ENCODE results near the gene RETN. TPM values are rescaled to one million over a fixed set of nuclear protein-coding genes. Genes with fewer than 3 reads are reported as not detected.

The RETN gene
- total RNA-seq, 3 donors from 2014 or later (not counting 1 experiment from before 2014, with no cell fraction given), result 3.8 TPM; not detected in 2

DNA sequence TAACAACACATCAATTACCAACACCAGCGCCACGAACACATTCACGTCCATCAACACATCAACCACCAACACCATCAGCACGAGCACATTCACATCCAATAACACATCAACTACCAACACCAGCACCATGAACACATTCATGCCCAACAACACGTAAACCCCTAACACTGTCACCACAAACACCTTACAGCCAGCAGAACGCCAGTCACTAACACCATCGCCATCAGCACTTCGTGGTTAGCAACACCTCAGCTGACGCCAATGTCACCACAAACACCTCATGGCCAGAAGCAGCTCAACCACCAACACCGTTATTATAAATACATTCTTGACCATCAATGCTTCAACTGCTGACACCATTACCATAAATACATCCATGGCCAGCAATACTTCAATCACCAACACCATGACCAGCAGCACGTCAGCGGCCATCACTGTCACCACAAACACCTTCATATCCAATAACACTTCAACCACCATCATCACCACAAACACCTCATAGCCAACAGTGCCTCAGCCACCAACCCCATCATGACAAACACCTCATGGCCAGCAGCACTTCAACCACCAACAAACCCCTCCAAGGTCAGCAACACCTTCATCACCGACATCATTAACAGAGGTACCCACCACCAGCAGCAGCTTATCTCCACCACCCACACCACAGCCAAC lies 23.7 kb downstream of the RETN start:
- intact Hi-C loops (cut with micrococcal nuclease), result loop anchor here (5.0 kb wide), 1 partner anchor 500 kb away; no protein-coding TSS in a partner anchor
- no peaks in the 10 kb centered on the region for H3K36me3 ChIP-seq (ENCODE audit: control insufficient read depth, insufficient read depth, low read length)
- H3K27me3 Mint-ChIP-seq (ENCODE audit: low read depth in 2 of 2), result peaks cover 0 to 2% of the 10 kb centered on the region in 2 donors
- no peaks in the 10 kb centered on the region for H3K27me3 ChIP-seq (ENCODE audit: control insufficient read depth, insufficient read depth, low read length)
- no peaks in the 10 kb centered on the region for H3K9me3 Mint-ChIP-seq
- H3K9me3 ChIP-seq (ENCODE audit: control insufficient read depth, insufficient read depth, low read length), result peaks cover 40% of the 10 kb centered on the region
- TF ChIP-seq CTCF (IDR thresholded peaks at IDR 0.05), result no peak
- no peak overlapping the region for H3K4me3 Mint-ChIP-seq
- H3K4me1 ChIP-seq (ENCODE audit: control insufficient read depth, insufficient read depth, low read length), result peaks cover 49% of the 10 kb centered on the region
- DNase-seq (peak; percentile 46 to 79), ATAC-seq (peak; percentile 24 to 71 (median 67))
- no peaks in the 10 kb centered on the region for H3K4me1 Mint-ChIP-seq
- WGBS (ENCODE audit: insufficient coverage), result 23% methylated on average over 13 of the region's 13 CpGs
- H3K36me3 Mint-ChIP-seq, result no peaks in the 10 kb centered on the region
- no peak overlapping the region for H3K4me3 ChIP-seq (ENCODE audit: low read length)
- H3K27ac ChIP-seq (ENCODE audit: low read length), result peak overlapping the region; percentile 81
- no peak overlapping the region for H3K27ac Mint-ChIP-seq

GRCh38 chr19:7694499-7694898 lies 25.6 kb downstream of the RETN start:
- no peak overlapping the region for H3K27ac ChIP-seq (ENCODE audit: low read length)
- Mint-ChIP-seq H3K4me1 (no peaks in the 10 kb centered on the region), H3K36me3 (no peaks in the 10 kb centered on the region), H3K9me3 (no peaks in the 10 kb centered on the region), H3K4me3 (no peak overlapping the region), H3K27ac (no peak overlapping the region), H3K27me3 (ENCODE audit: low read depth in 2 of 2) (peaks cover 6 to 12% of the 10 kb centered on the region in 2 donors)
- ATAC-seq, result no peak
- H3K27me3 ChIP-seq (ENCODE audit: control insufficient read depth, insufficient read depth, low read length), result no peaks in the 10 kb centered on the region
- peaks cover 47% of the 10 kb centered on the region for H3K4me1 ChIP-seq (ENCODE audit: control insufficient read depth, insufficient read depth, low read length)
- 64% methylated on average over 4 of the region's 4 CpGs for WGBS (ENCODE audit: insufficient coverage)
- DNase-seq, result no peak
- intact Hi-C loops (cut with micrococcal nuclease), result loop anchor here (5.0 kb wide), 1 partner anchor 502 kb away; no protein-coding TSS in a partner anchor
- no peak for TF ChIP-seq CTCF (IDR thresholded peaks at IDR 0.05)
- H3K9me3 ChIP-seq (ENCODE audit: control insufficient read depth, insufficient read depth, low read length), result peaks cover 40% of the 10 kb centered on the region
- H3K36me3 ChIP-seq (ENCODE audit: control insufficient read depth, insufficient read depth, low read length), result no peaks in the 10 kb centered on the region
- no peak overlapping the region for H3K4me3 ChIP-seq (ENCODE audit: low read length)

DNA sequence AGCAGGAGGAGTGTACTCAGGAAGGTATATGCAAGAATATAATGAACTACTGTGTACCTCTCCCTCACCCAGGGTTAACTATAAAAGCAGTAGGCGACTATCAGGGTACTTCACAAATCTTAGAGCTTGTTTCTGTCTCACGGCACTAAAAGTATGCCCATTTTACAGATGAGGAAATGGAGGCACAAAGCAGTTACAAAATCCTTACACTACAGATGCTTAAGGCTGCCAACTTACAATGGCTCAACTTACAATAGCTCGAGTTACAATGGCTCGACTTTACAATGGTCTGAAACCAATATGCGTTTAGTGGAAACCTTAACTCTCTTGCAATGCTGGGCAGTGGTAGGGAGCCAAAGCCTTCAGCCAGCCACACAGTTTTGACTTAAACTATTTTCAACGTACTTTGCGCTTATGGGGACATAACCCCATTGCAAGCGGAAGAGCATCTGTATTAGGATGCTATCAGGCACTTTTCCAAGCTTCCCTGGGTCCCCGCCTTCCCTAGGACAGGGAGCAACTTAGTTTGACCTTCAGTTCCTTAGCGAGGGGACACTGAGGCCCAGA lies 29.0 kb downstream of the RETN start:
- intact Hi-C loops (cut with micrococcal nuclease), result no loop called here
- 89% methylated on average over 10 of the region's 10 CpGs for WGBS (ENCODE audit: insufficient coverage)

More for the DNA sequence above, 29.0 kb downstream of the RETN start:
- peaks cover 13 to 21% of the 10 kb centered on the region in 2 donors for H3K27me3 Mint-ChIP-seq (ENCODE audit: low read depth in 2 of 2)
- no peak overlapping the region for H3K4me3 ChIP-seq (ENCODE audit: low read length)
- no peaks in the 10 kb centered on the region for H3K9me3 Mint-ChIP-seq
- H3K9me3 ChIP-seq (ENCODE audit: control insufficient read depth, insufficient read depth, low read length), result peaks cover 8% of the 10 kb centered on the region
- H3K27ac Mint-ChIP-seq, result no peak overlapping the region
- peak in 1 of 3 donors; percentile 7 for ATAC-seq
- H3K4me3 Mint-ChIP-seq, result no peak overlapping the region
- H3K27me3 ChIP-seq (ENCODE audit: control insufficient read depth, insufficient read depth, low read length), result no peaks in the 10 kb centered on the region
- H3K4me1 ChIP-seq (ENCODE audit: control insufficient read depth, insufficient read depth, low read length), result peaks cover 43% of the 10 kb centered on the region
- DNase-seq, result no peak
- TF ChIP-seq CTCF (IDR thresholded peaks at IDR 0.05), result no peak
- no peaks in the 10 kb centered on the region for H3K36me3 ChIP-seq (ENCODE audit: control insufficient read depth, insufficient read depth, low read length)
- no peaks in the 10 kb centered on the region for H3K4me1 Mint-ChIP-seq
- no peak overlapping the region for H3K27ac ChIP-seq (ENCODE audit: low read length)
- no peaks in the 10 kb centered on the region for H3K36me3 Mint-ChIP-seq
